WTC11 (cell line): ENCODE data around the gene VARS2. TPM values are rescaled to one million over a fixed set of nuclear protein-coding genes. Genes with fewer than 3 reads are reported as not detected.
"Not testable (repeated sequence)": the region's sequence is repeated elsewhere in the genome, so short reads cannot be mapped to it uniquely, and the experiment has no call there.

Experiments used
- ATAC-seq: fragments of 200-7000 bp; cut with Tn5 transposase; 2 replicates; pipeline ENCODE4 v1.10.0; 2021; ENCODE audit warnings: mild to moderate bottlenecking, moderate library complexity
- CTCF ChIA-PET: fragments of 300-600 bp; sonication (Branson Sonifier 250); formaldehyde crosslinking; loops from one replicate; lab custom pipeline; 2021; ENCODE audit warnings: antibody characterized with exemption; lab: Charles Lee
- POLR2A ChIA-PET: fragments of 350-600 bp; sonication (Branson Sonifier 250); formaldehyde crosslinking; loops from one replicate; lab custom pipeline; 2021; ENCODE audit warnings: antibody characterized with exemption; lab: Charles Lee
- DNase-seq: peaks from one replicate; pipeline ENCODE4 v3.0.0; 2021; ENCODE audit warnings: low spot score
- H3K27ac Mint-ChIP-seq: 2 replicates; pipeline ENCODE4 v1.8.0; 2021; ENCODE audit warnings: mixed read lengths
- H3K27me3 Mint-ChIP-seq: 2 replicates; pipeline ENCODE4 v1.8.0; 2021; ENCODE audit warnings: low read depth, mild to moderate bottlenecking, moderate library complexity, mixed read lengths
- H3K36me3 Mint-ChIP-seq: 2 replicates; pipeline ENCODE4 v1.8.0; 2021; ENCODE audit warnings: mixed read lengths
- H3K4me1 Mint-ChIP-seq: 2 replicates; pipeline ENCODE4 v1.8.0; 2022; ENCODE audit warnings: mixed read lengths
- H3K4me3 Mint-ChIP-seq: 2 replicates; pipeline ENCODE4 v1.8.0; 2021; ENCODE audit warnings: mild to moderate bottlenecking, moderate library complexity, mixed read lengths
- H3K9me3 Mint-ChIP-seq: 2 replicates; pipeline ENCODE4 v1.8.0; 2021; ENCODE audit warnings: mixed read lengths
- E2F5 ChIP-seq: sonication (generic); formaldehyde crosslinking; IDR thresholded peaks from 2 replicates; pipeline ENCODE4 v1.8.1; 2022; ENCODE audit warnings: mild to moderate bottlenecking, moderate library complexity, missing genetic modification reagents
- EMX1 ChIP-seq: fragments of 250-450 bp; sonication (Bioruptor Pico); IDR thresholded peaks from 2 replicates; pipeline ENCODE4 v1.8.0; 2021; ENCODE audit warnings: mild to moderate bottlenecking
- FOXK1 ChIP-seq: sonication (generic); formaldehyde crosslinking; IDR thresholded peaks from 2 replicates; pipeline ENCODE4 v1.8.0; 2022; ENCODE audit warnings: mild to moderate bottlenecking, moderate library complexity, missing genetic modification reagents
- MXD4 ChIP-seq: fragments of 250-450 bp; sonication (Bioruptor Pico); IDR thresholded peaks from 2 replicates; pipeline ENCODE4 v1.8.0; 2021; ENCODE audit warnings: mild to moderate bottlenecking, moderate library complexity, borderline replicate concordance
- MYBL2 ChIP-seq: sonication (generic); formaldehyde crosslinking; IDR thresholded peaks from 2 replicates; pipeline ENCODE4 v1.8.1; 2023; ENCODE audit warnings: mild to moderate bottlenecking, moderate library complexity, missing genetic modification reagents
- NFE2L1 ChIP-seq: sonication (generic); formaldehyde crosslinking; IDR thresholded peaks from 2 replicates; pipeline ENCODE4 v1.8.1; 2023; ENCODE audit warnings: missing genetic modification reagents
- NFYB ChIP-seq: sonication (generic); formaldehyde crosslinking; conservative IDR thresholded peaks from 2 replicates; pipeline ENCODE4 v1.8.0; 2022; ENCODE audit warnings: low read depth, missing genetic modification reagents
- NR2C2 ChIP-seq: sonication (generic); formaldehyde crosslinking; IDR thresholded peaks from 2 replicates; pipeline ENCODE4 v1.8.0; 2022; ENCODE audit warnings: mild to moderate bottlenecking, missing genetic modification reagents
- OVOL2 ChIP-seq: fragments of 250-450 bp; sonication (Bioruptor Pico); IDR thresholded peaks from 2 replicates; pipeline ENCODE4 v1.9.0; 2021; ENCODE audit warnings: mild to moderate bottlenecking, borderline replicate concordance
- RORB ChIP-seq: fragments of 250-450 bp; sonication (Bioruptor Pico); IDR thresholded peaks from 2 replicates; pipeline ENCODE4 v1.9.0; 2021; ENCODE audit warnings: mild to moderate bottlenecking
- TP53 ChIP-seq: sonication (generic); formaldehyde crosslinking; IDR thresholded peaks from 2 replicates; pipeline ENCODE4 v1.8.1; 2023; ENCODE audit warnings: mild to moderate bottlenecking, missing genetic modification reagents
- ZNF138 ChIP-seq: sonication (generic); formaldehyde crosslinking; conservative IDR thresholded peaks from 2 replicates; pipeline ENCODE4 v1.8.1; 2022; ENCODE audit warnings: mild to moderate bottlenecking, moderate library complexity, missing genetic modification reagents
- ZNF219 ChIP-seq: sonication (generic); formaldehyde crosslinking; IDR thresholded peaks from 2 replicates; pipeline ENCODE4 v1.8.0; 2023; ENCODE audit warnings: missing genetic modification reagents, mild to moderate bottlenecking, borderline replicate concordance
- ZNF317 ChIP-seq: sonication (generic); formaldehyde crosslinking; IDR thresholded peaks from 2 replicates; pipeline ENCODE4 v1.8.1; 2023; ENCODE audit warnings: low read depth, mild to moderate bottlenecking, moderate library complexity, missing genetic modification reagents, borderline replicate concordance
- ZNF416 ChIP-seq: fragments of 250-450 bp; sonication (Bioruptor Pico); IDR thresholded peaks from 2 replicates; pipeline ENCODE4 v1.9.0; 2021; ENCODE audit warnings: mild to moderate bottlenecking, inconsistent platforms
- ZNF423 ChIP-seq: fragments of 250-450 bp; sonication (Bioruptor Pico); IDR thresholded peaks from 2 replicates; pipeline ENCODE4 v2.1.2; 2022; ENCODE audit warnings: mild to moderate bottlenecking, moderate library complexity
- total RNA-seq: library from RNA; stranded (reverse); gene quantifications from 3 replicates; pipeline ENCODE4 v1.2.3, GENCODE V29; 2021
- TF ChIP-seq, protein P1 (sequence below): sonication (generic); formaldehyde crosslinking; IDR thresholded peaks from 2 replicates; pipeline ENCODE4 v1.8.0; 2022; ENCODE audit warnings: missing genetic modification reagents
- TF ChIP-seq, protein P2 (sequence below): fragments of 250-450 bp; sonication (Bioruptor Pico); IDR thresholded peaks from 2 replicates; pipeline ENCODE4 v1.8.0; 2021; ENCODE audit warnings: mild to moderate bottlenecking

The VARS2 gene
- total RNA-seq, 1 experiment from 2014 or later = 65.6 TPM

DNA sequence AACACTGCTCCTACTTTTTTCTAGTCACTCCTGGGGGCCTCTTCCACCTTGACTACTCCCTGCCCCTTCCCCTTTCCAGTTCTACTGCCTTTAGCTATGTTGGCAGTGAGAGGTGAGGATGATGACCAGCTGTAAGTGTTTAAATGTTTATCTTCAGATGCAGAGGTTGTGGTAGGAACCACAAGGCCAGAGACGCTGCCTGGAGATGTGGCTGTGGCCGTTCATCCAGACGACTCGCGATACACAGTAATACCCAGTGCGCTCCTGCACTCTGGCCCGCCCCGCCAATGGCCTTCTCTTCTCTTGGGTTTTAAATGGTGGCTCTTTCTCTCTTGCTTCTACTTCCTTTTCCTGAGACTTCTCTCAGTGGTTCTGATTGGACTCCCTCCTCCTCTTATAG is 4.6 kb downstream of the VARS2 start:
- Mint-ChIP-seq H3K27ac (no peak overlapping the region), H3K9me3 (no peaks in the 10 kb centered on the region), H3K27me3 (no peaks in the 10 kb centered on the region), H3K4me1 (peaks cover 19% of the 10 kb centered on the region), H3K4me3 (no peak overlapping the region), H3K36me3 (peaks cover 61% of the 10 kb centered on the region)
- POLR2A ChIA-PET = interaction anchor here (0.9 kb wide), 1 partner anchor 24 kb away, joined by 3 read pairs; no protein-coding TSS in a partner anchor
- ATAC-seq (no peak), DNase-seq (no peak)
- CTCF ChIA-PET = interaction anchor here (1.9 to 6.4 kb wide), 2 partner anchors 151 to 161 kb away, joined by 12 to 124 read pairs; no protein-coding TSS in a partner anchor
- TF ChIP-seq NR2C2 (no peak), TP53 (CRISPR knock-in tag) (no peak), E2F5 (CRISPR knock-in tag) (no peak), NFYB (CRISPR knock-in tag) (no peak), OVOL2 (no peak), RORB (CRISPR knock-in tag) (no peak), MYBL2 (CRISPR knock-in tag) (no peak), NFE2L1 (CRISPR knock-in tag) (no peak), ZNF219 (CRISPR knock-in tag) (no peak), MXD4 (no peak), EMX1 (CRISPR knock-in tag) (no peak), ZNF416 (CRISPR knock-in tag) (no peak)
- TF ChIP-seq, protein P1, sequence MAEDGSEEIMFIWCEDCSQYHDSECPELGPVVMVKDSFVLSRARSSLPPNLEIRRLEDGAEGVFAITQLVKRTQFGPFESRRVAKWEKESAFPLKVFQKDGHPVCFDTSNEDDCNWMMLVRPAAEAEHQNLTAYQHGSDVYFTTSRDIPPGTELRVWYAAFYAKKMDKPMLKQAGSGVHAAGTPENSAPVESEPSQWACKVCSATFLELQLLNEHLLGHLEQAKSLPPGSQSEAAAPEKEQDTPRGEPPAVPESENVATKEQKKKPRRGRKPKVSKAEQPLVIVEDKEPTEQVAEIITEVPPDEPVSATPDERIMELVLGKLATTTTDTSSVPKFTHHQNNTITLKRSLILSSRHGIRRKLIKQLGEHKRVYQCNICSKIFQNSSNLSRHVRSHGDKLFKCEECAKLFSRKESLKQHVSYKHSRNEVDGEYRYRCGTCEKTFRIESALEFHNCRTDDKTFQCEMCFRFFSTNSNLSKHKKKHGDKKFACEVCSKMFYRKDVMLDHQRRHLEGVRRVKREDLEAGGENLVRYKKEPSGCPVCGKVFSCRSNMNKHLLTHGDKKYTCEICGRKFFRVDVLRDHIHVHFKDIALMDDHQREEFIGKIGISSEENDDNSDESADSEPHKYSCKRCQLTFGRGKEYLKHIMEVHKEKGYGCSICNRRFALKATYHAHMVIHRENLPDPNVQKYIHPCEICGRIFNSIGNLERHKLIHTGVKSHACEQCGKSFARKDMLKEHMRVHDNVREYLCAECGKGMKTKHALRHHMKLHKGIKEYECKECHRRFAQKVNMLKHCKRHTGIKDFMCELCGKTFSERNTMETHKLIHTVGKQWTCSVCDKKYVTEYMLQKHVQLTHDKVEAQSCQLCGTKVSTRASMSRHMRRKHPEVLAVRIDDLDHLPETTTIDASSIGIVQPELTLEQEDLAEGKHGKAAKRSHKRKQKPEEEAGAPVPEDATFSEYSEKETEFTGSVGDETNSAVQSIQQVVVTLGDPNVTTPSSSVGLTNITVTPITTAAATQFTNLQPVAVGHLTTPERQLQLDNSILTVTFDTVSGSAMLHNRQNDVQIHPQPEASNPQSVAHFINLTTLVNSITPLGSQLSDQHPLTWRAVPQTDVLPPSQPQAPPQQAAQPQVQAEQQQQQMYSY (CRISPR knock-in tag) = no peak

- no peak for TF ChIP-seq NR2C2
- no peak for TF ChIP-seq ZNF138
- TF ChIP-seq, protein P2, sequence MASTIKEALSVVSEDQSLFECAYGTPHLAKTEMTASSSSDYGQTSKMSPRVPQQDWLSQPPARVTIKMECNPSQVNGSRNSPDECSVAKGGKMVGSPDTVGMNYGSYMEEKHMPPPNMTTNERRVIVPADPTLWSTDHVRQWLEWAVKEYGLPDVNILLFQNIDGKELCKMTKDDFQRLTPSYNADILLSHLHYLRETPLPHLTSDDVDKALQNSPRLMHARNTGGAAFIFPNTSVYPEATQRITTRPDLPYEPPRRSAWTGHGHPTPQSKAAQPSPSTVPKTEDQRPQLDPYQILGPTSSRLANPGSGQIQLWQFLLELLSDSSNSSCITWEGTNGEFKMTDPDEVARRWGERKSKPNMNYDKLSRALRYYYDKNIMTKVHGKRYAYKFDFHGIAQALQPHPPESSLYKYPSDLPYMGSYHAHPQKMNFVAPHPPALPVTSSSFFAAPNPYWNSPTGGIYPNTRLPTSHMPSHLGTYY (CRISPR knock-in tag) = no peak
- no peak for TF ChIP-seq FOXK1
- no peak for TF ChIP-seq ZNF423 (CRISPR knock-in tag)
- TF ChIP-seq ZNF317 (CRISPR knock-in tag) = no peak
- Mint-ChIP-seq H3K4me1 (0 out of 2 replicates have a peak, but pooled peaks cover 3% of the 10 kb centered on the region), H3K27me3 (no peaks in the 10 kb centered on the region), H3K27ac (no peak overlapping the region), H3K36me3 (peaks cover 63% of the 10 kb centered on the region), H3K4me3 (no peak overlapping the region), H3K9me3 (no peaks in the 10 kb centered on the region)
- ATAC-seq (no peak), DNase-seq (no peak)
- POLR2A ChIA-PET = interaction anchor here (0.6 kb wide), 1 partner anchor 69 kb away, joined by 3 read pairs; no protein-coding TSS in a partner anchor
- CTCF ChIA-PET = interaction anchor here (1.5 kb wide), 1 partner anchor 20 kb away, joined by 6 read pairs; no protein-coding TSS in a partner anchor
Observed at GRCh38 chr6:30922447-30922852, 8.4 kb downstream of the VARS2 start.

DNA sequence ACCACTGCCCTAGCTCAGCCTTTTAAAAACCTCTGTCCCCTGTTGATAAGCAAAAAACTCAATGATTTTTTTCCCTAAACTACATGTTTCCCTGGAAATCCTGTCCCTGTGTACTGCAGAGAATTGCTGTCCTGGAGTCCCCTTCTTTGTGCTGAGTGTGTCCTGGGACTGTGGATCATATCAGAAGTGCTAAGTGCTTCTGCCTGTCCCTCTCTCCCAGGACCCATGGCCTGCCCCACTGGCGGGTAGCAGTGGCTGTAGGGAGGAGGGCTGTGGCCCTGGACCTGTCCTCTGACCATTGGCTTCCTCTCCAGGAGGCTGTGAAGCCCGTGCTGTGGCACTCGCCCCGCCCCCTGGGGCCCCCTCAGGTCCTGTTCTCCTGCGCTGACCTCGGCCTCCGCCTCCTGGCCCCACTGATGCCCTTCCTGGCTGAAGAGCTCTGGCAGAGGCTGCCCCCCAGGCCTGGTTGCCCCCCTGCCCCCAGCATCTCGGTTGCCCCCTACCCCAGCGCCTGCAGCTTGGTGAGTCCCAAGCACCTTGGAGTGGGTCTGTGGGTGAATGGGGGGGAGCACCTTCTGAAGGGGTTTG is 10.1 kb downstream of the VARS2 start:
- H3K27ac Mint-ChIP-seq, H3K4me1 Mint-ChIP-seq, DNase-seq, H3K4me3 Mint-ChIP-seq, H3K27me3 Mint-ChIP-seq, ATAC-seq, POLR2A ChIA-PET: not testable (repeated sequence)
- peaks cover 16% of the 10 kb centered on the region for H3K9me3 Mint-ChIP-seq
- CTCF ChIA-PET = interaction anchor here (1.5 kb wide), 1 partner anchor 18 kb away, joined by 6 read pairs; no protein-coding TSS in a partner anchor
- peaks cover 66% of the 10 kb centered on the region for H3K36me3 Mint-ChIP-seq
